Stimulated activated naive CD4-positive, alpha-beta T cell treated with Interleukin-2 at 50 U/mL for 16 hours (primary cell): ENCODE measurements around the gene FBP1.
"Not testable (repeated sequence)": the region's sequence is repeated elsewhere in the genome, so short reads cannot be mapped to it uniquely, and the experiment has no call there.

Experiments used
- DNase-seq: peaks from one replicate; lab custom pipeline; 2025; lab: John Stamatoyannopoulos, UW

Gene FBP1

DNA sequence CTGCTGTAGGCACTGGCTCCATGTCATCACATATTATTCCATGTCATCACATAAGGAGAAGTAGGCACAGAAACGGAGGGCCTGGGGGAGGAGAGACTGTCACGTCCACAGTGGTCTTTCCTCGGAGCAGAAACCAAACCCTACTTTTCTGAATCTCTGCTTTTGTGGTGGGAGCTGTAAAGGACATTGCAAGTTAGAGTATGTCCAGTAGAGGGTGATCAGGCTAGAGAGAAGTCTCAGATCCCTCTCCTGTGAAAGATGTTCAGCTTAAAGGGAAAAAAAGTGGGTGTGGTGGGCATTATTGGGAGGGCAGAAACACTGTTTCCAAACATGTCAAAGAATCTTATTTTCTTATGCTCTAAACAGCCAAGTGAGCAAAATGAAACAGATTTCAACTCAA, 26.3 kb downstream of the FBP1 start:
- DNase-seq: no peak

GRCh38 chr9:94612071-94612470, 27.2 kb downstream of the FBP1 start:
- no peak for DNase-seq

- DNase-seq: peak; percentile 17
These were observed 27.7 kb downstream of the FBP1 start for GRCh38 chr9:94611638-94612068.

GRCh38 chr9:94610181-94610606, 29.1 kb downstream of the FBP1 start:
- no peak for DNase-seq

DNA sequence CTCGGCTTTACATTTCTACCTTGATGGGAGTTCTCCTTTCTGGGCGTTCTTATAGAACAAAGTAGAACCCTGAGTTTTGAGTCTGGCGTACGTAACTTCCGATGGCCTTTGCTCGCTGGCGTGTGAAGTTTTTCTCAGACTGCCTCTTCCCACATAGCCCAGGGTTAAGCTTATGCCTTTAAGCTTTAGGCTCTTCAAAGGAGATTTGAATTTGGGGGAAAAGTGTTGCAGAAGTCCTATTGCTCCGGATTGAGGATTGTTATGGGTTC, 32.0 kb downstream of the FBP1 start:
- no peak for DNase-seq

GRCh38 chr9:94606646-94607422, 32.5 kb downstream of the FBP1 start:
- DNase-seq: no peak

DNA sequence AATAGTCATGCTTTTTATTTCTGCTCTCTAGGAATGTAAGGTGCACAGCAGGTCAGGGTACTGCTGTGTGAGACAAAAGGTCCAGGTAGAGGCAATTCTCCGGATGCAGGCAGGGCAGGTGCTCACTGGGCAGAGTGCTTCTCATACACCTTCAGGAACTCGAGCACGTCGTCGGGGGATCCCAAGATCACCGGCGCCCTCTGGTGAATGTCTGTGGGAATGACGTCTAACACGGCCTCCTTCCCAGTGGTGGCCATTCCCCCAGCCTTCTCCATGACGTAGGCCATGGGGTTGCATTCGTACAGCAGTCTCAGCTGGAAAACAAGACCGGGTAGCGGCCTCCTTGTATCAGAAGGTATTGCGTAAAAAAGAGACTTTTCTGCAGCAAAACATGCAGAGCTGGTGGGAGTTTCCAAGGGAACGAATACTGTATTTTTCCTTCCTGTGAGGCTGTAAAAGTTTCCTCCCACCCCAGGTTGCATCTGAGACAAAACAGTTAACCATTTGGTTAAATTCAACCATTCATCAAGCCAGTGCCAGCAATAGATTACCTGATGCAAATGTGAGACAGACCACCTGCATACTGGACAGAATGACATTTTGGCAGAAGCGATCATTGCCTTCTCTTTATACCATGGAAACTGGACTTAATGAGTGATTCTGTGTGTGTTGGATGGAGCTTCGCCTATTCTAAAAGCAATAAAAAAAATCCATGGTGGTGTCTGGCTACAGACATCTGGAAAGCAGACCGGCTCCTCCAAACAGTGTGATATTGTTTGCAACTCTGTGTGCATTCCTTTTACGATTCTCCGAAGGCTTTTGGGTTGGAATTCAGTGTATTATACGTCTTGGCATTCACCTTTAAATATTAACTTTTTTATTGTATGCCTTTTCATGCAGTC, 35.8 kb downstream of the FBP1 start:
- DNase-seq: peak; percentile 50

- no peak for DNase-seq
These were observed 36.7 kb downstream of the FBP1 start for GRCh38 chr9:94602666-94603065.

DNA sequence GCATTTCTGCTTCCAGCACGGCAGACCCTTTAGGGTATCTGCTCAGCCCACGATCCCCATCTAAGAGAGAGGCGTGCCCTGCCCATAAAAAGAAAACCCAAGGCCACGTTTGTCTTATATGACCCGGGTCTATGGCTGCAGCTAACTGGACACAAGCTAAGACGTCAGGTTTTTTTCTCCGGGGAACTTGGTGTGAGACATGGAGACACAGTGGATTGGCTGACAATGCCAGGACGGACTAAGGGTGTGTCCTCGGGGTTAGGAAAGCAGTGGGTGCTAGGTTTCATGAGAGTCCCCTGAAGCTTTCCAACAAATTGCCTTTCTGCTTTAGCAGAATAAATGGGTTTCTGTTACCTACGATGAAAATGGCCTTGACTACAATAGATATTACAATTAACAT, 38.6 kb downstream of the FBP1 start:
- no peak for DNase-seq

GRCh38 chr9:94600258-94600657, 39.1 kb downstream of the FBP1 start:
- DNase-seq: no peak

DNA sequence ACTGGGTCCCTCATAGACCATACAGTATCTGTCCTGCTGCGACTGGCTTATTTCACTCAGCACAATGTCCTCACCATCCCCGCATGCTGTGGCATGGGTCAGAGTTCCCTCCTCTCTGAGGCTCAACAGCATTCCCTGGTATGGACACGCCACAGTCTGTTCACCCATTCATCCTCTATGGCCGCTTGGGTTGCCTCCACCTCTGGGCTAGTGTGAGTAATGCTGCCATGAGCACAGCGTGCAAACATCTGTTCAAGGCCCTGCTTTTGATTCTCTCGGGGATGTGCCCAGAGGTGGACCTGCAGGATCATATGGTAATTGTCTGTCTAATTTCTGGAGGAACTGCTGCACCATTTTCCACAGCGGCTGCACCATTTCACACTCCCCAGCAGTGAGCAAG, 40.2 kb downstream of the FBP1 start:
- no peak for DNase-seq

- DNase-seq: no peak
These were observed 45.6 kb downstream of the FBP1 start, which contains the start of gene FBP2 for GRCh38 chr9:94593459-94594345. Gene FBP2 (minus strand): TSS chr9:94593824. CDS start chr9:94593726, 98 bp downstream.

- not testable (repeated sequence) for DNase-seq
These were observed 46.6 kb downstream of the FBP1 start for GRCh38 chr9:94592683-94593082.

GRCh38 chr9:94591876-94592275, 47.4 kb downstream of the FBP1 start:
- no peak for DNase-seq

GRCh38 chr9:94591046-94591545, 48.2 kb downstream of the FBP1 start:
- DNase-seq: not testable (repeated sequence)

- DNase-seq: no peak
These were observed 50.6 kb downstream of the FBP1 start for GRCh38 chr9:94588681-94589080.

DNA sequence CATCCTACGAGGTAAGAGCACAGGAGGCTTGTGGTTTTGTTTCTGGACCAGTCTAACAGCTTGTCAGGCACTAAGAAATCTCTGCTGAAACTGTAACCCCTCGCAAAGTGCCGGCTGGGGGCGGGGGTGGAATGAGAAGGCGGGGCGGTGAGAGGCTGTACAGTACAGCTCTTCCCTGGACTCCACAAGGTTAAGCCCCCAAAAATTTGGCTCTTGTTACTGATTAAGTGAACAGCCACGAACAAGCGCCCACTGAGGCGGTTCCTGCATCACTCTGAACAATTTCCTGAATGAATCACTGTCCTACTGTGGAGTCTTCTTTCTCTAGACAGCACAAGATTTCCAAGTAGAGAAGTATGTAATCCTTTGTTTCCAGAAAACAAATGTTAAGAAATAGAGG, 52.5 kb downstream of the FBP1 start:
- no peak for DNase-seq

GRCh38 chr9:94586316-94586715, 53.0 kb downstream of the FBP1 start:
- DNase-seq: no peak

DNA sequence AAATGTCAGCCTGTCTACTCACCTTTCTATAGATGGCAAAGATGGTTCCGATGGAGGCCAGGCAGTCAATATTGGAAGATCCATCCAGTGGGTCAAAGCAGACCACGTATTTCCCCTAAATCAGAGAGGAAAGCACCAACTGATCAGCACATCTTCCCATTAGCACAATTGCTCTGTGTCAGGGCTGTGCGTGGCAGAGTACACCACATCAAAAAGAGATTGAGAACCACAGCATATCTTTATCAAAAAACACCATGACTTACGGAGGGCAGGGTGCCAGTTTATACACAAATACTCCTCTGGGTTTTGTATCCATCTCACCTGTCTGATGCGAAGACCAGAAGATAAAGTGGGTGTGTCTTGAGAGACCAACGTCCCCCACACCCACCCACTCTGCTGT, 54.8 kb downstream of the FBP1 start:
- no peak for DNase-seq

DNA sequence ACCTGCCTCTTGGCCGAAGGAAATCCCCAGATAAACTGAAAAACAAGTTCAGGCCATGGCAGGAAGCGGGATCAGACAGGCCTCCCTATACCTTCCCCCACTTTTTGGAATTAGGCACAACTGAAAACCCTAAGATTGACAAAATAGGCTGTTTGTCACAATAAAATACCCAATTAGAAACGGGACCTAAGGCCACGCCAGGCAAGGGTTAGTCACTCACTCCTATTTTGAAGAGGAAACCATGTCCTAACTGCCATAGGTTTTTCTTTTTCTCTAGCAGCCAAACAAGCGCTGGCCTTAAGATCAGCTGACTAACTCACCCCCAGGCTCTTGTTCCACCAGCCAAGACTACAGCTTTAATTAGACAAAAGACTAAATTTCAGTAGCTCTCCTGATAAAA, 57.6 kb downstream of the FBP1 start:
- DNase-seq: no peak

DNA sequence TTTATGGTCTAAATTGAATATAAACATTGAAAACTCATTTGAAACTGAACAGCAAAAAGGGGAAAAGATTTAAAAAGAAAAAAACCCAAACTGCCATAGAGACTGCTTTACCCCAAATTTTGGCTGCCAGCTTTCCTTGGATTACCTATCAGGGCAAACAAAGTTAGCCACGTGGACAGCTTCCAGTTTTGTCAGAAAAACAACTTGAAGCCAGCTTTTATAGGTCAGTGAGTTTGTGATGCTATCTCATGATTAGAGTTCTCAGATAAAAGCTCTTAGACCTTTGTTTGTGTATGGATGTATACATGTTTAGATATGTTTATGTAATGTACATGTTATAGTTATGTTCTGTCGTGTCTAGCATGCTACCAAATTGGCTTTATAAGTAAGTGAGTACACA, 61.7 kb downstream of the FBP1 start:
- DNase-seq: no peak

GRCh38 chr9:94577036-94577435, 62.3 kb downstream of the FBP1 start:
- DNase-seq: no peak
